ENCODE data around the gene INPP5B.

The INPP5B gene

GRCh38 chr1:37851262-37851661 is 95.6 kb downstream of the INPP5B start:
- Histone ChIP-seq H3K27me3 (ENCODE audit: insufficient read depth, low read length, poor library complexity, severe bottlenecking) (no peaks in the 10 kb centered on the region), H3K9ac (ENCODE audit: low read depth, low read length, poor library complexity, severe bottlenecking) (no peak overlapping the region), H3F3A (ENCODE audit: low read depth) (no peaks in the 10 kb centered on the region), H3K79me2 (ENCODE audit: insufficient read depth, low read length) (peaks cover 56% of the 10 kb centered on the region), H4K20me1 (ENCODE audit: insufficient read depth, low read length, poor library complexity, severe bottlenecking) (no peaks in the 10 kb centered on the region), H3K9me3 (ENCODE audit: insufficient read depth, low read depth, low read length) (no peaks in the 10 kb centered on the region), H3K36me3 (ENCODE audit: insufficient read depth, low read length) (peaks cover 8% of the 10 kb centered on the region; the same call in 1 of the 2 replicates), H3K4me3 (ENCODE audit: low read length, poor library complexity, severe bottlenecking) (no peak overlapping the region), H3K9me2 (replicated peaks; ENCODE audit: low read depth, low read length) (no peaks in the 10 kb centered on the region), H3K4me1 (ENCODE audit: insufficient read depth, low read length, poor library complexity, severe bottlenecking) (peaks cover 44% of the 10 kb centered on the region), H2AFZ (ENCODE audit: low read length) (no peak overlapping the region), H3K4me2 (ENCODE audit: low read depth, low read length, poor library complexity, severe bottlenecking) (peak overlapping the region; percentile 43)
- TF ChIP-seq CTCF (conservative IDR thresholded peaks at IDR 0.05; ENCODE audit: low read length) (no peak), EZH2phosphoT487 (IDR thresholded peaks at IDR 0.05; ENCODE audit: borderline replicate concordance) (no peak)

- Histone ChIP-seq H3K9me2 (replicated peaks; ENCODE audit: low read depth, low read length) (no peaks in the 10 kb centered on the region), H3K4me3 (ENCODE audit: low read length, poor library complexity, severe bottlenecking) (no peak overlapping the region), H3K9ac (ENCODE audit: low read depth, low read length, poor library complexity, severe bottlenecking) (no peak overlapping the region), H3K4me1 (ENCODE audit: insufficient read depth, low read length, poor library complexity, severe bottlenecking) (peaks cover 40% of the 10 kb centered on the region), H3F3A (ENCODE audit: low read depth) (no peaks in the 10 kb centered on the region), H4K20me1 (ENCODE audit: insufficient read depth, low read length, poor library complexity, severe bottlenecking) (no peaks in the 10 kb centered on the region), H3K27me3 (ENCODE audit: insufficient read depth, low read length, poor library complexity, severe bottlenecking) (no peaks in the 10 kb centered on the region), H2AFZ (ENCODE audit: low read length) (no peak overlapping the region), H3K9me3 (ENCODE audit: insufficient read depth, low read depth, low read length) (no peaks in the 10 kb centered on the region), H3K79me2 (ENCODE audit: insufficient read depth, low read length) (peaks cover 56% of the 10 kb centered on the region), H3K36me3 (ENCODE audit: insufficient read depth, low read length) (peaks cover 8% of the 10 kb centered on the region; the same call in 1 of the 2 replicates), H3K4me2 (ENCODE audit: low read depth, low read length, poor library complexity, severe bottlenecking) (no peak overlapping the region)
- TF ChIP-seq CTCF (conservative IDR thresholded peaks at IDR 0.05; ENCODE audit: low read length), result no peak
- TF ChIP-seq EZH2phosphoT487 (IDR thresholded peaks at IDR 0.05; ENCODE audit: borderline replicate concordance), result no peak
These were observed 96.4 kb downstream of the INPP5B start for GRCh38 chr1:37850352-37850955.

GRCh38 chr1:37849480-37849879 is 97.4 kb downstream of the INPP5B start:
- no peak overlapping the region for H3K4me2 ChIP-seq (ENCODE audit: low read depth, low read length, poor library complexity, severe bottlenecking)
- TF ChIP-seq EZH2phosphoT487 (IDR thresholded peaks at IDR 0.05; ENCODE audit: borderline replicate concordance) (no peak), CTCF (conservative IDR thresholded peaks at IDR 0.05; ENCODE audit: low read length) (no peak)
- H3K9me2 ChIP-seq (replicated peaks; ENCODE audit: low read depth, low read length), result no peaks in the 10 kb centered on the region
- H3K27me3 ChIP-seq (ENCODE audit: insufficient read depth, low read length, poor library complexity, severe bottlenecking), result no peaks in the 10 kb centered on the region
- no peak overlapping the region for H2AFZ ChIP-seq (ENCODE audit: low read length)
- no peaks in the 10 kb centered on the region for H3F3A ChIP-seq (ENCODE audit: low read depth)
- no peak overlapping the region for H3K4me3 ChIP-seq (ENCODE audit: low read length, poor library complexity, severe bottlenecking)
- peaks cover 37% of the 10 kb centered on the region for H3K4me1 ChIP-seq (ENCODE audit: insufficient read depth, low read length, poor library complexity, severe bottlenecking)
- H3K9ac ChIP-seq (ENCODE audit: low read depth, low read length, poor library complexity, severe bottlenecking), result no peak overlapping the region
- peaks cover 52% of the 10 kb centered on the region for H3K79me2 ChIP-seq (ENCODE audit: insufficient read depth, low read length)
- H3K9me3 ChIP-seq (ENCODE audit: insufficient read depth, low read depth, low read length), result no peaks in the 10 kb centered on the region
- H3K36me3 ChIP-seq (ENCODE audit: insufficient read depth, low read length), result peaks cover 8% of the 10 kb centered on the region; the same call in 1 of the 2 replicates
- H4K20me1 ChIP-seq (ENCODE audit: insufficient read depth, low read length, poor library complexity, severe bottlenecking), result no peaks in the 10 kb centered on the region

Data from Loucy (cell line).